ENCODE results near the gene RSPH1.

GRCh38 chr21:42509244-42509643 lies 13.2 kb upstream of the RSPH1 start:
- TF ChIP-seq POLR2AphosphoS5 (IDR thresholded peaks at IDR 0.05; ENCODE audit: borderline replicate concordance, low read depth, low read length) = no peak
- no peak for TF ChIP-seq EZH2 (IDR thresholded peaks at IDR 0.05)
